ENCODE data around the gene ZNF213.
A peak's percentile ranks its signal among the peaks of the same experiment; 100 is the strongest.

DNA sequence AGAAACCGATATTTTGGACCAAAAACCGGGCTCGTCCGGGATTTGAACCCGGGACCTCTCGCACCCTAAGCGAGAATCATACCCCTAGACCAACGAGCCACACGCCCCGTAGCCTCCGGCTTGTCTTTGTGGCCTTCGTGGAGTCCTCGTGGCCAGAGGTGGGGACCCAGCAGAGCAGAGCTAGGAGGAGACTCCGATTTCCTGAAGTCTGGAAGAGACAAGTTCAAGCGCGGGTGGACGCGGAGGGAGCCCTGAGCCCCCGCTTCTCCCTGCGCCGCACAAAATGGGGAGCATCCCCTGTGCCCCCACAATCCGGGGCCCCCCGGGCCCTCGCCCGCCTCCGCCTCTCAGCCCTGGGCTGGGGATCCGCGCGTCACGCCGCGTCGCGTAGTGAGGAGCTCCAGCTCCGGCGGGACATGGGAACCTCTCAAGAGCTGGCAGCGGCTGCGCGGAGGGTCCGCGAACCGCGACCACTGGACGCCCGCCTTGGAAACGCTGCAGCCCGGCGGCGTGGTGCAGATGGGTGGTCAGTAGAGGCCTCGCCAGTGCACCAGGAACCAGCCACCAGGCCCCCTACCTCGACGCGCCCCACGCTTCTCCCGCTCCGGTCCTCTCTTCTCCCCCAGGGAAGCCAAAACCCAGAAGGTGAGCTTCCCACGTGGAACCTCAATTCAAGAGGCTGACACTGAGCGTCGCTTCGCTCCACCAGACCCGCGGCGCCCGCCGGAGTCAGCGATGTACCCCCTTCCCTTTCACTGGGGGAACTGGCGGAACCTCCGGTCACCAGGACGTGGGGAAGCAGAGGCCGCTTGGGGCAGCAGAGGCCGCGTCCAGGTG is 48.0 kb downstream of the ZNF213 start:
- TF ChIP-seq, protein P1, sequence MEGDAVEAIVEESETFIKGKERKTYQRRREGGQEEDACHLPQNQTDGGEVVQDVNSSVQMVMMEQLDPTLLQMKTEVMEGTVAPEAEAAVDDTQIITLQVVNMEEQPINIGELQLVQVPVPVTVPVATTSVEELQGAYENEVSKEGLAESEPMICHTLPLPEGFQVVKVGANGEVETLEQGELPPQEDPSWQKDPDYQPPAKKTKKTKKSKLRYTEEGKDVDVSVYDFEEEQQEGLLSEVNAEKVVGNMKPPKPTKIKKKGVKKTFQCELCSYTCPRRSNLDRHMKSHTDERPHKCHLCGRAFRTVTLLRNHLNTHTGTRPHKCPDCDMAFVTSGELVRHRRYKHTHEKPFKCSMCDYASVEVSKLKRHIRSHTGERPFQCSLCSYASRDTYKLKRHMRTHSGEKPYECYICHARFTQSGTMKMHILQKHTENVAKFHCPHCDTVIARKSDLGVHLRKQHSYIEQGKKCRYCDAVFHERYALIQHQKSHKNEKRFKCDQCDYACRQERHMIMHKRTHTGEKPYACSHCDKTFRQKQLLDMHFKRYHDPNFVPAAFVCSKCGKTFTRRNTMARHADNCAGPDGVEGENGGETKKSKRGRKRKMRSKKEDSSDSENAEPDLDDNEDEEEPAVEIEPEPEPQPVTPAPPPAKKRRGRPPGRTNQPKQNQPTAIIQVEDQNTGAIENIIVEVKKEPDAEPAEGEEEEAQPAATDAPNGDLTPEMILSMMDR (IDR thresholded peaks at IDR 0.05; ENCODE audit: poor library complexity) = peak; percentile 25
- TF ChIP-seq EZH2 (IDR thresholded peaks at IDR 0.05; ENCODE audit: borderline replicate concordance) (peak; percentile 40), EZH2phosphoT487 (IDR thresholded peaks at IDR 0.05; ENCODE audit: low read depth, severe bottlenecking, unreplicated experiment) (no peak)
